ENCODE results near the gene USF2.
"Not testable (repeated sequence)": the region's sequence is repeated elsewhere in the genome, so short reads cannot be mapped to it uniquely, and the experiment has no call there.

USF2 gene

DNA sequence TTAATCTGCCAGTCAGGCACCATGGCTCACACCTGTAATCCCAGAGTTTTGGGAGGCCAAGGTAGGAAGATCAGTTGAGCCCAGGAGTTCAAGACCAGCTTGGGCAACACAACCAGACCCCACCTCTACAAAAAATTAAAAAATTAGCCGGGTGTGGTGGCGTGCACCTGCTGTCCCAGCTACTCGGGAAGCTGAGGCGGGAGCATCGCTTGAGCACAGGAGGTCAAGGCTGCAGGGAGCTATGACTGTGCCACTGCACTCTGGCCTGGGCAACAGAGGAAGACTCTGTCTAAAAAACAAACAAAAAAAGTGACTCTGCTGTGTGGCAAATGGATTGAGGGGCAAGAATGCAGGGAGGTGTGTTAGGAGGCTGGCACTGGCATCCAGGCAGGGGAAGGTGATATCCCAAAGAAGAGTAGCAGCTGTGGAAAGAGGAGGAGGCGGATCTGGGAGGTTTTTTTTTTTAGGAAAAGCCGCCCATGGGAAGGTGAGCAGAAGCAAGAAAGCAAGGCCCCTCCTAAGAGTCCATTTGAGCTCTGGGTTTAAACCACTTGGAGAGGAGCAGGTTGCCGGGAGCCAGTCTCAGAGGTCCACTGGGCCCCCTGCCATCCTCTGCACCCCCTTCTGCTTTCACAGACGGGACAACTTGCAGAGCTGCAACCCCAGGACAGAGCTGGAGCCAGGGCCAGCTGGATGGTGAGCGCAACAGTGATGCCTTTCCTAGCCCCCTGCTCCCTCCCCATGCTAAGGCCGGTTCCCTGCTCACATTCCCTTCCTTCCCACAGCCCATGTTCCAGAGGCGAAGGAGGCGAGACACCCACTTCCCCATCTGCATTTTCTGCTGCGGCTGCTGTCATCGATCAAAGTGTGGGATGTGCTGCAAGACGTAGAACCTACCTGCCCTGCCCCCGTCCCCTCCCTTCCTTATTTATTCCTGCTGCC, 15.7 kb downstream of the USF2 start:
- Mint-ChIP-seq H3K27me3 (peaks cover 6% of the 10 kb centered on the region), H3K4me3 (no peak overlapping the region), H3K9me3 (no peaks in the 10 kb centered on the region), H3K4me1 (no peaks in the 10 kb centered on the region), H3K27ac (no peak overlapping the region), H3K36me3 (no peaks in the 10 kb centered on the region)

DNA sequence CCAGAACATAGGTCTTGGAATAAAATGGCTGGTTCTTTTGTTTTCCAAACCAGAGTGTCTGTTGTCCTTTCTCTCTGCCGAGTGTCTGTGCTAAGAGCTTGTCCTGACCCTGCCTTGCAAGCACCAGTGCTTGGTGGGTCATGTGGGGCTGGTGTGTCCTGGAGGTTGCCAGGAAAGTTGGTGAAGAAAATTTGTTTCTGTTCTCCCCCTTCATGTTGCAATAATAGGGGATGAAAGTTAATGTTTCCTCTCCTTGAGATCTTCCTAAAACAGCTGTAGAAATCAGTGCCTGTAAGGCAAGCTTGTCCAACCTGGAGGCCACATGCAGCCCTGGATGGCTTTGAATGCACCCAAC, 16.3 kb downstream of the USF2 start:
- no peaks in the 10 kb centered on the region for H3K9me3 Mint-ChIP-seq
- no peak overlapping the region for H3K27ac Mint-ChIP-seq
- no peaks in the 10 kb centered on the region for H3K36me3 Mint-ChIP-seq
- H3K27me3 Mint-ChIP-seq: peaks cover 6% of the 10 kb centered on the region
- no peaks in the 10 kb centered on the region for H3K4me1 Mint-ChIP-seq
- no peak overlapping the region for H3K4me3 Mint-ChIP-seq

DNA sequence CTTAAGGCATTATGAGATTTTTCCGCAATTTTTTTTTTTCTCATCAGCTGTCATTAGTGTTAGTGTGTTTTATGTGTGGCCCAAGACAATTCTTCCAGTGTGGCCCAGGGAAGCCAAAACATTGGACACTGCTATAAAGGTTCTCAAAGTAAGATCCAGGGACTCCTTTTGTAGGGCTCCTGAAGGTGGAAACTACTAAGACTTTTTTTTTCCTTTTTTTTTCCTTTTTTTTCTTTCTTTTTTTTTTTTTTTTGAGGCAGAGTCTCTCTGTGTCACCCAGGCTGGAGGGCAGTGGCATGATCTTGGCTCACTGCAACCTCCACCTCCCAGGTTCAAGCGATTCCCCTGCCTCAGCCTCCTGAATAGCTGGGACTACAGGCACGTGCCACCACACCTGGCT, 16.7 kb downstream of the USF2 start:
- H3K36me3 Mint-ChIP-seq, H3K9me3 Mint-ChIP-seq, H3K27me3 Mint-ChIP-seq, H3K27ac Mint-ChIP-seq, H3K4me1 Mint-ChIP-seq, H3K4me3 Mint-ChIP-seq: not testable (repeated sequence)

DNA sequence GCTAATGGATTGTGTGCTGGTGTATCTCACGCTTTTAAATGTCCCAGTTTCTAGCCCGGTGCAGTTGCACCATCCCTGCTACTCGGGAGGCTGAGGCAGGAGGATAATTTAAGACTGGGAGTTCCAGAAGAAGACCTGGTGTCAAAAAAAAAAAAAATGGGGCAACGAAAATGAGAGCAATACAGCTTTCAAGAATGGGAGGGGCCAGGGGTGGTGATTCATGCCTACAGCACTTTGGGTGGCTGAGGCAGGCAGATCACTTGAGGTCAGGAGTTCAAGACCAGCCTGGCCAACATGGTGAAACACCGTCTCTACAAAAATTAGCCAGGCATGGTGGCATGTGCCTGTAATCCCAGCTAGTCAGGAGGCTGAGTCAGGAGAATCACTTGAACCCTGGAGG, 17.3 kb downstream of the USF2 start:
- H3K27me3 Mint-ChIP-seq, H3K36me3 Mint-ChIP-seq: not testable (repeated sequence)

DNA sequence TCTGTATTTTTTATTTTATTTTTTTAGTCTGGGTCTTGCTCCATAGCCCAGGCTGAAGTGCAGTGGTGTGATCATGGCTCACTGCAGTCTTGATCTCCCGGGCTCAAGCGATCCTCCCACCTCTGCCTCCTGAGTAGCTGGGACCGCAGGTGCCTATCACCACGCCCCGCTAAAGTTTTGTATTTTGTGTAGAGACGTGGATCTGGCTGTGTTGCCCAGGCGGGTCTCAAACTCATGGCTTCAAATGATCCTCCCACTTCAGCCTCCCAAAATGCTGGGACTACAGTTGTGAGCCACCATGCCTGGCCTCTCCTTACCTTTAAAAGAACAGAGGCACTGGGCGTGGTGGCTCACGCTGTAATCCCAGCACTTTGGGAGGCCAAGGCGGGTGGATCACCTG, 19.0 kb downstream of the USF2 start:
- no peak overlapping the region for H3K4me3 Mint-ChIP-seq

More for the DNA sequence above, 17.3 kb downstream of the USF2 start:
- not testable (repeated sequence) for H3K9me3 Mint-ChIP-seq, H3K4me3 Mint-ChIP-seq, H3K4me1 Mint-ChIP-seq, H3K27ac Mint-ChIP-seq

DNA sequence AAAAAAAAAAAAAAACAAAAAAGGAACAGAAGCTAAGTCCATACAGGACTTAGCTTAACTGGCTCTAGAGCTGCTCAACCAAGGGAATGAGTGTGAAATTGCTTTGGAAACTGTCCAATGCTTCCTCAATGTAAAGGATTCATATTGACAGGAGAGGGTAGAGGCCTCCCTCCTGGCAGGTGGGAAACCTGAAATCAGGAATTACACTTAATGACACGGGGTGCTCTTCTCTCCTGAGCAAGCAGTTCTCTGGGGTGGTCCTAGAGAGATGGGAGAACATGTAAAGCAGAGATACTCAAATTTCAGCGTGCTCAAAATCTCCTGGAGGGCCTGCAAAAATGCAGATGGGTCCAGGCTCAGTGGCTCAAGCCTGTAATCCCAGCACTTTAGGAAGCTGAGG, 19.6 kb downstream of the USF2 start:
- no peaks in the 10 kb centered on the region for H3K4me1 Mint-ChIP-seq
- H3K4me3 Mint-ChIP-seq: no peak overlapping the region
- H3K27ac Mint-ChIP-seq: no peak overlapping the region
- H3K36me3 Mint-ChIP-seq: no peaks in the 10 kb centered on the region
- peaks cover 4% of the 10 kb centered on the region for H3K27me3 Mint-ChIP-seq
- H3K9me3 Mint-ChIP-seq: no peaks in the 10 kb centered on the region

More for the DNA sequence above, 19.0 kb downstream of the USF2 start:
- no peaks in the 10 kb centered on the region for H3K36me3 Mint-ChIP-seq
- peaks cover 6% of the 10 kb centered on the region for H3K27me3 Mint-ChIP-seq
- H3K4me1 Mint-ChIP-seq: no peaks in the 10 kb centered on the region
- no peak overlapping the region for H3K27ac Mint-ChIP-seq
- H3K9me3 Mint-ChIP-seq: no peaks in the 10 kb centered on the region

DNA sequence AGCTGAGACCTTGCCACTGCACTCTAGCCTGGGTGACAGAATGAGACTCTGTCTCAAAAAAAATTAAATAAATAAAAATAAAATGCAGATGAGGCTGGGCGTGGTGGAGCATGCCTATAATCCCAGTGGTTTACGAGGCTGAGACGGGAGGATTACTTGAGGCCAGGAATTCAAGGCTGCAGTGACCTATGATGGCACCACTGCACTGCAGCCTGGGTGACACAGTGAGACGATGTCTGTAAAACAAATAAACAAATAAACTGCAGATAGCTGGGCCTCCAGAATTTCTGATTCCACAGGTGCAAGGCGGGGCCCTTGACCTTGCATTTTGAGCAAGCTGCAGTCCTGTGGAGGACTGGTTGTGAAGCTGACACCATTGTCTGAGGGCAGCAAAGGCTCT, 20.1 kb downstream of the USF2 start:
- Mint-ChIP-seq H3K4me1 (no peaks in the 10 kb centered on the region), H3K27ac (no peak overlapping the region), H3K36me3 (no peaks in the 10 kb centered on the region), H3K4me3 (no peak overlapping the region), H3K9me3 (no peaks in the 10 kb centered on the region), H3K27me3 (peaks cover 2% of the 10 kb centered on the region)

DNA sequence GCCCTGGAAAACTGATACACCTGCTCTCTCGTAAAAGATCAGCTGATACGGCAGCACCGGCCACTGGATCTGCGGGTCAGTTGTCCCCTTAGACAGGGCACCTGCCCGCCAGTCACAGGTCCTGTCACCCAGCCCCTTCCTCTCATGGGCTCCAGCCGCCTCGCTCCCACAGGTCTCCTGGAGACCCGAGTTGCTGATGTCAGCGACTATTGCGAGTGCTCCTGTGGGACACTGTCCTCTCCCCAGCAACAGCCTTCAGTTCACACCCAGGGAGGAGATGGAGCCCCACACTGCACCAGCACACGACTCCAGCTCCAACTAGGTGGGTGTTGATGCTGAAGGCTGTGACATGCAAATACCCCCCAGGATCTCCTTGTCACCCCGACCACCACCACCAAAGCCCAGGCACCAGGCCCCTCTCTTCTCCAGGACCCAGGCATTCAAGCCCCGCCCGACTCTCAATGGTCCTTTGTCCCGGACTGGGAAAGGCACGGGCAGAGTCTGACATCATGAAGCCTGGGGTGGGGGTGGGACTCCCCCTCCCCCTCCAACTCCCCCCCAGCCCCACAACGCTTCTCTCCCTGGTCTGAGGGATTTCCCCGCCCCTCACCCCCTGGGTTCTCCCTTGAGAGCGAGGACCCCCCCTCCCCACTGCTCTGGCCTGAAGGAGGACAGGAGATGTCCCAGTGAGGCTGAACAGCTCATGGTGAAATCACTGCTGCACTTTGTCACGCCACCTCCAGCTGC, 21.8 kb downstream of the USF2 start:
- Mint-ChIP-seq H3K4me3 (no peak overlapping the region), H3K4me1 (peaks cover under 1% of the 10 kb centered on the region), H3K27ac (no peak overlapping the region), H3K36me3 (no peaks in the 10 kb centered on the region), H3K9me3 (no peaks in the 10 kb centered on the region), H3K27me3 (no peaks in the 10 kb centered on the region)

DNA sequence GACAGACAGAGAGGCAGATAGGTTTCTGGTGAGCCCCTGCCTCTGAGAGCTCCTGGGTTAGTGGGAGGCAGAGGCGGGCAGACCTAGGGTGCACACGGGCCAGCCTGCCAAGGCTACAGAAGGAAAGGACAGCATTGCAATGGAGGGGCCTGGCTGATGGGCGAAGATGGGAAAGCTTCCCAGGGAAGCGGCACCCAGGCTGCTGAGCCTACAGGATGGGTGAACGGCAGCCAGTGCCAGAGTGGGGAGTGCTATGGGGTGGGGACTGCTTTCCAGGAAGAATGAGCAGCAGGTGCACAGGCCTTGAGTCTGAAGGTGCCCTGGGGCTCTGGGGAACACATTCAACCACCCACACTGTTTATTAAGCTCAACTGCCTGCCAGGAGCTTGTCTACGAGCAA, 22.5 kb downstream of the USF2 start:
- Mint-ChIP-seq H3K36me3 (no peaks in the 10 kb centered on the region), H3K9me3 (no peaks in the 10 kb centered on the region), H3K27ac (no peak overlapping the region), H3K27me3 (no peaks in the 10 kb centered on the region), H3K4me3 (no peak overlapping the region), H3K4me1 (peaks cover 6% of the 10 kb centered on the region)

DNA sequence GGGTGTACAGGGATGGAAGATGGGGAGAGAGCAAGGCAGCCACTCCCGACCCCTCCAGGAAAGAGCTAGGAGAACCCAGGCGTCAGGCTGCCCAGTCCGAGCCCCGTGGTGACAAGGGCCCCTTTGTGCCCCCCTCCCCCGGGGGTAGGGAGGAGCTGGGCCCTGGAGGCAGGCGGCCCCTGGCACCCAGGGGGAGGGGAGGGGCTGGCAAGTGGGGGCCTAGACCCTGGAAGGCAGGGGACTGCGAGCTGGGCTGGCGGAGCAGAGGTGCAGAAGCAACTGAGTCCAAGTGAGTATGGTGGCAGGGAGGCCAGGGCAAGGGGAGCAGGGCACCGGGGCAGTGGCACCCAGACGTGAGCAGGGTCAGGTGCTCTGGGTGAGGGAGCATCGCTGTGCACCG, 23.2 kb downstream of the USF2 start, which contains the start of gene MAG:
TSS of gene MAG (plus strand) at position 246 of the 400 bp plus-strand sequence. CDS start 3,248 bp downstream, outside the sequence.
- Mint-ChIP-seq H3K4me1 (peaks cover 6% of the 10 kb centered on the region), H3K27me3 (no peaks in the 10 kb centered on the region)

DNA sequence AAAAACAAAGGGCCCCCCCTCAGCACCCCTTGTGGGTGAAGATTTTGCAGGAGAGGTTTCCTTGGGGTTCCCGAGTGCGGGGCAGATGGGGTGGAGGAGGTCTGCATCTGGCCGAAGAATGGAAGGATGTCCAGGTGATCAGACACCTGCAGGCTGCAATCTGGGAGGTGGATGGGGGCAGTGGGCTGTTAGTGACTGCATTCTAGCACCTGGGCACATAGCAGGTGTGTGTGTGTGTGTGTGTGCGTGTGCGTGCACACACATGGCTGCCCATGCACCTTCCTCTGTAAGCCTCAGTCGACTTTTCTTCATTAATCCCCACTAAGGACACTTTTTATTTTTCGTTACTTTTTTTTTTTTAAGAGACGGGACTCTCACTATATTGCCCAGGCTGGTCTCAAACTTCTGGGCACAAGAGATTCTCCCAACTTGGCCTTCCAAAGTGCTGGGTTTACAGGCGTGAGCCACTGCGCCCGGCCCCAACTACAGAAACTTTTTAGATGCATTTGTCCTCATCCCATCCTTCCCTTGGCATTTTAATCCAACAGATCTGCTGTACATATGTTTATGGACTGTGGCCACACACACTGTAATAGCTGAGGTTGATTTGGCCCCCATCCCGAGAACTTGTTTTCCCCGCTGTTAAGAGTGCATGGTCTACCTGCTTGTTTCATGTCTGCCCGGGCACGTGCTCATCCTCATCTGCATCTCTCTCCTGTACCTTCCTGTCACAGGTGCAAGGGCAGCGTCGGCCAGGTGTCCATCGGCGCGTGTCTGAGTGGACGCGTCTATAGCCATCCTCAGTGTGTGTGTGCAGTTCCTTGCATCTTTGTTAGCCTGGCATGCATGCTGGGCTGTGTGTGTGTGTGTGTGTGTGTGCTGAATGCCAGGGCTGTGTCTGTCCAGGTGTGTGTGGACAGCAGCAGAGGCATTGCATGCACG, 23.9 kb downstream of the USF2 start:
- peaks cover 6% of the 10 kb centered on the region for H3K4me1 Mint-ChIP-seq
- H3K27me3 Mint-ChIP-seq: no peaks in the 10 kb centered on the region
- no peak overlapping the region for H3K27ac Mint-ChIP-seq
- H3K4me3 Mint-ChIP-seq: no peak overlapping the region
- H3K36me3 Mint-ChIP-seq: no peaks in the 10 kb centered on the region
- no peaks in the 10 kb centered on the region for H3K9me3 Mint-ChIP-seq

More for the DNA sequence above, 23.2 kb downstream of the USF2 start, which contains the start of gene MAG:
- no peak within 1 kb of the TSS for H3K4me3 Mint-ChIP-seq
- H3K27ac Mint-ChIP-seq: no peak within 1 kb of the TSS
- no peaks in the 10 kb centered on the region for H3K9me3 Mint-ChIP-seq
- no peaks in the 10 kb centered on the region for H3K36me3 Mint-ChIP-seq

DNA sequence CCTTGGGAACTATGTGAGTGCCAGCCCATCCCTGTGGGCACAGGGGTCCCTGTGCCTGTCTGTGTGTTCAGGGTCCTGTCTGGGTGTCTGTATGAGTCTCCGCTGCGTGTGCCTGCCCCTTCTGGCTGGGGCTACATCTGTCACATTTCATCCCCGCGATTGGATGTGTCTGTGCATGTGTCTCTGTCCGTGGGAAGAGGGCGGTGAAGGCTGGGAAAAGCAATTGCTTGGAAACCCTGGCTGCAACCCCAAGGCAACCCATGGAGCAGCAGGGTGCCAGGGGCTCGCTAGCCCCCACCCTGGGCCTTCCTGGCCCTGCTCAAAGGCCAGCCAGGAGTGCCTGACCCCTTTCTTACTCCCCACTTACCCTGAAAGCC, 24.6 kb downstream of the USF2 start:
- Mint-ChIP-seq H3K9me3 (no peaks in the 10 kb centered on the region), H3K4me1 (peaks cover 6% of the 10 kb centered on the region), H3K27me3 (no peaks in the 10 kb centered on the region), H3K27ac (no peak overlapping the region), H3K4me3 (no peak overlapping the region), H3K36me3 (no peaks in the 10 kb centered on the region)

DNA sequence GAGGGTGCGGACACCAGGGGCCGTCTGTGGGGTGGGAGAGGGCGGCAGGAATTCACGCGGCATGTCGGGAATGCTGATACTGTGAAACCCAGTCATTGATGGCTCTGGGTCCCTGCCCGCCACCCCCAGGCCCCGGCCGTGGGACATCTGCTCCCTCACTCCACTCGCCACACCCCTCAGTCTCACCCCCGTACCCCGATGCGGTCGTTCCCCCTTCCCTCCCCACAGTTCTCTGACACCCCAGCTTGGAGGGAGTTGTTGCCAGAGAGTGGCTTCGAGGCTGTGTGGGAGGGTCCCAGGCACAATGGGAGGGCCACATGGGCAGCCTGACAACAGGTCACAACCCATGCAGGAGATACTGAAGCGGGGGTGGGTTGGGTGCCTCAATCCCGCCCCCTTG, 25.0 kb downstream of the USF2 start:
- H3K27ac Mint-ChIP-seq: no peak overlapping the region
- no peak overlapping the region for H3K4me3 Mint-ChIP-seq
- no peaks in the 10 kb centered on the region for H3K36me3 Mint-ChIP-seq
- no peaks in the 10 kb centered on the region for H3K9me3 Mint-ChIP-seq
- no peaks in the 10 kb centered on the region for H3K27me3 Mint-ChIP-seq
- peaks cover 6% of the 10 kb centered on the region for H3K4me1 Mint-ChIP-seq

DNA sequence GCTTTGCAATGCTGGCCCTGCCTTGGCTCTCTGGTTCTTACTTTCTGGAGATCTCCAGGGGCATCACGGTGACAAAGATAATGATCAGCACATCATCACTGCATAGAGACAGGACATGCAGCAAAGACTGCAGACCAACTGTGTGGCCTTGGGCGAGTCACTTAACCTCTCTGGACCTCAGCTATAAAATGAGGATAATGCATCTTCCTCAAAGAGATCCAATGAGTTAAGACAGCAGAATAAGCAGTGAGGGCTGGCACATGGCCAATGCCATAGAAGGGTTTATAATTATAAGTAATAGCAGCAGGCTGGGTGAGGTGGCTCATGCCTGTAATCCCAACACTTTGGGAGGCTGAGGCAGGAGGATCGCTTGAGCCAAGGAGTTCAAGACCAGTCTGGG, 25.6 kb downstream of the USF2 start:
- Mint-ChIP-seq H3K27ac (no peak overlapping the region), H3K27me3 (no peaks in the 10 kb centered on the region), H3K4me3 (no peak overlapping the region), H3K4me1 (peaks cover 6% of the 10 kb centered on the region), H3K9me3 (no peaks in the 10 kb centered on the region), H3K36me3 (no peaks in the 10 kb centered on the region)
